PC-9 (cell line): Measurements from ENCODE around the gene PHB1.

Experiments used
- CTCF ChIP-seq: fragments of 200-600 bp; sonication (generic); conservative IDR thresholded peaks from 2 replicates; pipeline ENCODE4 v1.6.1; 2017; ENCODE audit warnings: mixed run types, antibody characterized with exemption, mild to moderate bottlenecking, moderate library complexity
- EZH2 ChIP-seq: fragments of 200-600 bp; sonication (generic); IDR thresholded peaks from 2 replicates; pipeline ENCODE4 v1.8.0; 2017; ENCODE audit warnings: antibody characterized with exemption, low read depth

GRCh38 chr17:49445591-49445990 lies 30.9 kb upstream of the PHB1 start:
- TF ChIP-seq CTCF (no peak), EZH2 (no peak)
